GM23338 (cell line): Measurements from ENCODE around the gene FSHB. TPM values are rescaled to one million over a fixed set of nuclear protein-coding genes. Genes with fewer than 3 reads are reported as not detected.
"Not testable (repeated sequence)": the region's sequence is repeated elsewhere in the genome, so short reads cannot be mapped to it uniquely, and the experiment has no call there.

Source experiments
- ATAC-seq: fragments of 200-7000 bp; cut with Tn5 transposase; 3 replicates; pipeline ENCODE4 v1.9.1; 2020
- DNase-seq: peaks from one replicate; pipeline ENCODE4 v3.0.0-alpha.2; 2015; ENCODE audit warnings: low spot score
- H2AFZ ChIP-seq: fragments of 200-600 bp; sonication (generic); 2 replicates; pipeline ENCODE4 v1.8.0; 2016; ENCODE audit warnings: antibody characterized with exemption, mild to moderate bottlenecking, moderate library complexity
- H3F3A ChIP-seq: fragments of 200-600 bp; sonication (generic); replicated peaks from 2 replicates; pipeline ENCODE4 v1.8.0; 2017; ENCODE audit warnings: antibody characterized with exemption, mixed run types, low read depth
- H3K27ac ChIP-seq: fragments of 200-600 bp; sonication (generic); 2 replicates; pipeline ENCODE4 v1.6.1; 2016; ENCODE audit warnings: low read depth
- H3K27me3 ChIP-seq: fragments of 200-600 bp; sonication (generic); 2 replicates; pipeline ENCODE4 v1.8.0; 2016; ENCODE audit warnings: mild to moderate bottlenecking, mixed run types, moderate library complexity; ENCODE audit not compliant: insufficient read depth
- H3K36me3 ChIP-seq: fragments of 200-600 bp; sonication (generic); 2 replicates; pipeline ENCODE4 v1.8.0; 2016; ENCODE audit warnings: mild to moderate bottlenecking; ENCODE audit not compliant: insufficient read depth
- H3K4me1 ChIP-seq: fragments of 200-600 bp; sonication (generic); 2 replicates; pipeline ENCODE4 v1.8.0; 2016; ENCODE audit warnings: mild to moderate bottlenecking, moderate library complexity; ENCODE audit not compliant: insufficient read depth
- H3K4me2 ChIP-seq: fragments of 200-600 bp; sonication (generic); 2 replicates; pipeline ENCODE4 v1.7.1; 2017; ENCODE audit warnings: mixed run types
- H3K4me3 ChIP-seq: fragments of 200-600 bp; sonication (generic); 2 replicates; pipeline ENCODE4 v1.6.1; 2016; ENCODE audit warnings: mixed run types
- H3K79me2 ChIP-seq: fragments of 200-600 bp; sonication (generic); replicated peaks from 2 replicates; pipeline ENCODE4 v1.8.0; 2017; ENCODE audit warnings: mild to moderate bottlenecking; ENCODE audit not compliant: insufficient read depth
- H3K9me2 ChIP-seq: fragments of 200-600 bp; sonication (generic); 2 replicates; pipeline ENCODE4 v1.8.0; 2017; ENCODE audit not compliant: insufficient read depth
- H4K20me1 ChIP-seq: fragments of 200-600 bp; sonication (generic); replicated peaks from 2 replicates; pipeline ENCODE4 v1.8.0; 2017; ENCODE audit warnings: mild to moderate bottlenecking; ENCODE audit not compliant: insufficient read depth
- H3K27ac Mint-ChIP-seq: 2 replicates; pipeline ENCODE4 v1.8.0; 2020; ENCODE audit warnings: inconsistent platforms, mild to moderate bottlenecking, moderate library complexity, mixed read lengths
- H3K27me3 Mint-ChIP-seq: 3 replicates; pipeline ENCODE4 v1.8.0; 2022; ENCODE audit warnings: low read depth, mild to moderate bottlenecking, moderate library complexity, mixed read lengths, inconsistent platforms; ENCODE audit not compliant: insufficient read depth, poor library complexity
- H3K36me3 Mint-ChIP-seq: 3 replicates; pipeline ENCODE4 v1.8.0; 2021; ENCODE audit warnings: low read depth, mild to moderate bottlenecking, inconsistent platforms, moderate library complexity, mixed read lengths
- H3K4me1 Mint-ChIP-seq: 3 replicates; pipeline ENCODE4 v1.8.0; 2020; ENCODE audit warnings: mild to moderate bottlenecking, inconsistent platforms, mixed read lengths
- H3K4me3 Mint-ChIP-seq: 3 replicates; pipeline ENCODE4 v1.8.0; 2021; ENCODE audit warnings: moderate library complexity, mild to moderate bottlenecking, inconsistent platforms, mixed read lengths
- H3K9me3 Mint-ChIP-seq: 3 replicates; pipeline ENCODE4 v1.8.0; 2020; ENCODE audit warnings: moderate library complexity, mild to moderate bottlenecking, inconsistent platforms, mixed read lengths
- CREB1 ChIP-seq: fragments of 250-450 bp; sonication (Bioruptor Pico); IDR thresholded peaks from 2 replicates; pipeline ENCODE4 v1.5.0; 2020; ENCODE audit warnings: low read depth, mild to moderate bottlenecking, moderate library complexity
- polyA plus RNA-seq: library from polyadenylated mRNA; unstranded; fragments of >200 nt; fragmentation: Nextera tagmentation; extraction: Ambion mirVana; gene quantifications from 2 replicates; pipeline ENCODE4 v1.2.1, GENCODE V29; 2016
- total RNA-seq: library from RNA; depleted of rRNA; stranded (reverse); fragments of >200 nt; shearing (Covaris generic); gene quantifications from 2 replicates; pipeline ENCODE4 v1.2.3, GENCODE V29; 2014
- TF ChIP-seq, protein P1 (sequence below): fragments of 250-450 bp; sonication (Bioruptor Pico); IDR thresholded peaks from 2 replicates; pipeline ENCODE4 v1.5.0; 2020; ENCODE audit warnings: mild to moderate bottlenecking, moderate library complexity
- TF ChIP-seq, protein P2 (sequence below), 2 experiments: fragments of 200-600 bp in 1 of 2; sonication (generic) in 1 of 2; conservative IDR thresholded peaks; 2 replicates each; pipeline versions ENCODE4 v1.5.1 to v1.6.1; 2016 to 2017; ENCODE audit warnings: antibody characterized with exemption in 2 of 2, low read depth in 2 of 2, mild to moderate bottlenecking in 2 of 2, moderate library complexity in 1 of 2

The FSHB gene
- total and polyA plus RNA-seq, 2 experiments from 2014 or later = not detected

DNA sequence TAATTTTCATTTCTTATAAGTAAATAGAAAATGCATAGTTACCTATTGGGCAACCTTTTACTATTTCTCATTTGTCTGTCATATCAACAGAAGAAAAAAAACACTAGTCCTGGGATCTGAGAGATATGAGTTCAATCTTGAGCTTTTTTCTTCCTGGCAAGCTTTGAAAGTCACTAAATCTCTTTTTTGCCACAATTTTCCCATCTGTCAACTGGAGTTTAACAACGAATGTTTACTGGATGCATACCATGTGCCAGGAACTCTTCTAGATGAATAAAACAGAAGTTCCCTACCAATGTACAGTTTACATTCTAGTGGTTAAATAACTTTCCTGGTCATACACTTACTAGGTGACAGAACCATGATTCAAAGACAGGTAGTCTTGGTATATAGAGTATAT is 31.0 kb downstream of the FSHB start (continued):
- TF ChIP-seq, protein P1, sequence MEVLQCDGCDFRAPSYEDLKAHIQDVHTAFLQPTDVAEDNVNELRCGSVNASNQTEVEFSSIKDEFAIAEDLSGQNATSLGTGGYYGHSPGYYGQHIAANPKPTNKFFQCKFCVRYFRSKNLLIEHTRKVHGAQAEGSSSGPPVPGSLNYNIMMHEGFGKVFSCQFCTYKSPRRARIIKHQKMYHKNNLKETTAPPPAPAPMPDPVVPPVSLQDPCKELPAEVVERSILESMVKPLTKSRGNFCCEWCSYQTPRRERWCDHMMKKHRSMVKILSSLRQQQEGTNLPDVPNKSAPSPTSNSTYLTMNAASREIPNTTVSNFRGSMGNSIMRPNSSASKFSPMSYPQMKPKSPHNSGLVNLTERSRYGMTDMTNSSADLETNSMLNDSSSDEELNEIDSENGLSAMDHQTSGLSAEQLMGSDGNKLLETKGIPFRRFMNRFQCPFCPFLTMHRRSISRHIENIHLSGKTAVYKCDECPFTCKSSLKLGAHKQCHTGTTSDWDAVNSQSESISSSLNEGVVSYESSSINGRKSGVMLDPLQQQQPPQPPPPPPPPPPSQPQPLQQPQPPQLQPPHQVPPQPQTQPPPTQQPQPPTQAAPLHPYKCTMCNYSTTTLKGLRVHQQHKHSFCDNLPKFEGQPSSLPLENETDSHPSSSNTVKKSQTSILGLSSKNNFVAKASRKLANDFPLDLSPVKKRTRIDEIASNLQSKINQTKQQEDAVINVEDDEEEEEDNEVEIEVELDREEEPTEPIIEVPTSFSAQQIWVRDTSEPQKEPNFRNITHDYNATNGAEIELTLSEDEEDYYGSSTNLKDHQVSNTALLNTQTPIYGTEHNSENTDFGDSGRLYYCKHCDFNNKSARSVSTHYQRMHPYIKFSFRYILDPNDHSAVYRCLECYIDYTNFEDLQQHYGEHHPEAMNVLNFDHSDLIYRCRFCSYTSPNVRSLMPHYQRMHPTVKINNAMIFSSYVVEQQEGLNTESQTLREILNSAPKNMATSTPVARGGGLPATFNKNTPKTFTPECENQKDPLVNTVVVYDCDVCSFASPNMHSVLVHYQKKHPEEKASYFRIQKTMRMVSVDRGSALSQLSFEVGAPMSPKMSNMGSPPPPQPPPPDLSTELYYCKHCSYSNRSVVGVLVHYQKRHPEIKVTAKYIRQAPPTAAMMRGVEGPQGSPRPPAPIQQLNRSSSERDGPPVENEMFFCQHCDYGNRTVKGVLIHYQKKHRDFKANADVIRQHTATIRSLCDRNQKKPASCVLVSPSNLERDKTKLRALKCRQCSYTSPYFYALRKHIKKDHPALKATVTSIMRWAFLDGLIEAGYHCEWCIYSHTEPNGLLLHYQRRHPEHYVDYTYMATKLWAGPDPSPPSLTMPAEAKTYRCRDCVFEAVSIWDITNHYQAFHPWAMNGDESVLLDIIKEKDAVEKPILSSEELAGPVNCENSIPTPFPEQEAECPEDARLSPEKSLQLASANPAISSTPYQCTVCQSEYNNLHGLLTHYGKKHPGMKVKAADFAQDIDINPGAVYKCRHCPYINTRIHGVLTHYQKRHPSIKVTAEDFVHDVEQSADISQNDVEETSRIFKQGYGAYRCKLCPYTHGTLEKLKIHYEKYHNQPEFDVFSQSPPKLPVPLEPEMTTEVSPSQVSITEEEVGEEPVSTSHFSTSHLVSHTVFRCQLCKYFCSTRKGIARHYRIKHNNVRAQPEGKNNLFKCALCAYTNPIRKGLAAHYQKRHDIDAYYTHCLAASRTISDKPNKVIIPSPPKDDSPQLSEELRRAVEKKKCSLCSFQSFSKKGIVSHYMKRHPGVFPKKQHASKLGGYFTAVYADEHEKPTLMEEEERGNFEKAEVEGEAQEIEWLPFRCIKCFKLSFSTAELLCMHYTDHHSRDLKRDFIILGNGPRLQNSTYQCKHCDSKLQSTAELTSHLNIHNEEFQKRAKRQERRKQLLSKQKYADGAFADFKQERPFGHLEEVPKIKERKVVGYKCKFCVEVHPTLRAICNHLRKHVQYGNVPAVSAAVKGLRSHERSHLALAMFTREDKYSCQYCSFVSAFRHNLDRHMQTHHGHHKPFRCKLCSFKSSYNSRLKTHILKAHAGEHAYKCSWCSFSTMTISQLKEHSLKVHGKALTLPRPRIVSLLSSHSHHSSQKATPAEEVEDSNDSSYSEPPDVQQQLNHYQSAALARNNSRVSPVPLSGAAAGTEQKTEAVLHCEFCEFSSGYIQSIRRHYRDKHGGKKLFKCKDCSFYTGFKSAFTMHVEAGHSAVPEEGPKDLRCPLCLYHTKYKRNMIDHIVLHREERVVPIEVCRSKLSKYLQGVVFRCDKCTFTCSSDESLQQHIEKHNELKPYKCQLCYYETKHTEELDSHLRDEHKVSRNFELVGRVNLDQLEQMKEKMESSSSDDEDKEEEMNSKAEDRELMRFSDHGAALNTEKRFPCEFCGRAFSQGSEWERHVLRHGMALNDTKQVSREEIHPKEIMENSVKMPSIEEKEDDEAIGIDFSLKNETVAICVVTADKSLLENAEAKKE (CRISPR knock-in tag) = no peak
- TF ChIP-seq, protein P2, sequence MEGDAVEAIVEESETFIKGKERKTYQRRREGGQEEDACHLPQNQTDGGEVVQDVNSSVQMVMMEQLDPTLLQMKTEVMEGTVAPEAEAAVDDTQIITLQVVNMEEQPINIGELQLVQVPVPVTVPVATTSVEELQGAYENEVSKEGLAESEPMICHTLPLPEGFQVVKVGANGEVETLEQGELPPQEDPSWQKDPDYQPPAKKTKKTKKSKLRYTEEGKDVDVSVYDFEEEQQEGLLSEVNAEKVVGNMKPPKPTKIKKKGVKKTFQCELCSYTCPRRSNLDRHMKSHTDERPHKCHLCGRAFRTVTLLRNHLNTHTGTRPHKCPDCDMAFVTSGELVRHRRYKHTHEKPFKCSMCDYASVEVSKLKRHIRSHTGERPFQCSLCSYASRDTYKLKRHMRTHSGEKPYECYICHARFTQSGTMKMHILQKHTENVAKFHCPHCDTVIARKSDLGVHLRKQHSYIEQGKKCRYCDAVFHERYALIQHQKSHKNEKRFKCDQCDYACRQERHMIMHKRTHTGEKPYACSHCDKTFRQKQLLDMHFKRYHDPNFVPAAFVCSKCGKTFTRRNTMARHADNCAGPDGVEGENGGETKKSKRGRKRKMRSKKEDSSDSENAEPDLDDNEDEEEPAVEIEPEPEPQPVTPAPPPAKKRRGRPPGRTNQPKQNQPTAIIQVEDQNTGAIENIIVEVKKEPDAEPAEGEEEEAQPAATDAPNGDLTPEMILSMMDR (conservative IDR thresholded peaks at IDR 0.05; ENCODE audit: low read depth in 2 of 2) = no peak
- no peak for TF ChIP-seq CREB1 (CRISPR knock-in tag)

DNA sequence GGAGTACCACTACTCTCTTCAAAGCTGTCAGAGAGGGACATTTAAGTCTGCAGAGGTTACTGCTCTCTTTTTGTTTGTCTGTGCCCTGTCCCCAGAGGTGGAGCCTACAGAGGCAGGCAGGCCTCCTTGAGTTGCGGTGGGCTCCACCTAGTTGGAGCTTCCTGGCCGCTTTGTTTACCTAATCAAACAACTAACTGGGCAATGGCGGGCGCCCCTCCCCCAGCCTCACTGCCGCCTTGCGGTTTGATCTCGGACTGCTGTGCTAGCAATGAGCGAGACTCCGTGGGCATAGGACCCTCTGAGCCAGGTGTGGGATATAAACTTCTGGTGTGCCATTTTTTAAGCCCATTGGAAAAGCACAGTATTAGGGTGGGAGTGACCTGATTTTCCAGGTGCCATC is 37.8 kb downstream of the FSHB start:
- not testable (repeated sequence) for H4K20me1 ChIP-seq, H3K79me2 ChIP-seq, H3F3A ChIP-seq, DNase-seq, H3K27me3 ChIP-seq, H3K4me1 ChIP-seq, H3K27ac ChIP-seq, H3K27me3 Mint-ChIP-seq, H3K4me3 Mint-ChIP-seq, H3K4me2 ChIP-seq, H3K4me3 ChIP-seq, H3K4me1 Mint-ChIP-seq, ATAC-seq, H3K27ac Mint-ChIP-seq, H3K36me3 ChIP-seq, H3K9me2 ChIP-seq, H2AFZ ChIP-seq
- H3K36me3 Mint-ChIP-seq = peaks cover 14% of the 10 kb centered on the region
- peaks cover 29% of the 10 kb centered on the region for H3K9me3 Mint-ChIP-seq
